ENCODE measurements around the gene TUBB3. TPM values are rescaled to one million over a fixed set of nuclear protein-coding genes. Genes with fewer than 3 reads are reported as not detected.

The TUBB3 gene
- total RNA-seq, 1 experiment from 2014 or later, result 164 TPM

DNA sequence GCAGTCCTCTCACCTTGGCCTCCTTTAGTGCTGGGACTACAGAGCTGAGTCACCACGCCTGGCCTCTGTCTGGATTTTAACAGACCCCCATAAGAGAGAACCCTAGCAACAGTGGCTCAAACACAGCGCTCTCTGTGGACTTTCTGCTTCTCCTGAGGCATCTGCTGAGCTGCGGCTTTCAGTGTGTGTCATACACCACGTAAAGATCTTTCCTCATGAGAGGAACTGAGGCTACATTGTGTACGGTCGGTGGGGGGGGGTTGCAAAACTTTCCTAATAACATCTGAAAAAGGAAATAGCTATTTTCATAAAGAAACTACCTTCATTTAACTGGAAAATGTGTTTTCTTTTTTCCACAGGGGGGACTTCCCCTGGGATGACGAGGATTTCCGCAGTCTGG lies 58.3 kb downstream of the TUBB3 start:
- H2AFZ ChIP-seq (ENCODE audit: low read length), result no peak overlapping the region
- no peak overlapping the region for H4K5ac ChIP-seq (ENCODE audit: insufficient read length, low read depth, low read length)
- H3K9me3 ChIP-seq (ENCODE audit: control insufficient read depth, low read depth, low read length), result no peaks in the 10 kb centered on the region
- no peak overlapping the region for H3K4me3 Mint-ChIP-seq
- no peaks in the 10 kb centered on the region for H3K9me3 Mint-ChIP-seq
- no peaks in the 10 kb centered on the region for H3K4me1 ChIP-seq (ENCODE audit: insufficient read depth, low read length)
- H3K9ac ChIP-seq (ENCODE audit: extremely low read depth, insufficient read length, low read length), result no peak overlapping the region
- H3K79me2 ChIP-seq (ENCODE audit: insufficient read depth, low read length), result peaks cover 2% of the 10 kb centered on the region; the same call in 1 of the 2 replicates
- no peak overlapping the region for H3K27ac ChIP-seq (ENCODE audit: insufficient read length, low read depth, low read length)
- no peak overlapping the region for H2BK120ac ChIP-seq (ENCODE audit: low read depth, low read length, poor library complexity, severe bottlenecking)
- H4K20me1 ChIP-seq (ENCODE audit: control insufficient read depth, insufficient read depth, insufficient read length), result no peaks in the 10 kb centered on the region
- no peak for DNase-seq
- TF ChIP-seq, protein P1, sequence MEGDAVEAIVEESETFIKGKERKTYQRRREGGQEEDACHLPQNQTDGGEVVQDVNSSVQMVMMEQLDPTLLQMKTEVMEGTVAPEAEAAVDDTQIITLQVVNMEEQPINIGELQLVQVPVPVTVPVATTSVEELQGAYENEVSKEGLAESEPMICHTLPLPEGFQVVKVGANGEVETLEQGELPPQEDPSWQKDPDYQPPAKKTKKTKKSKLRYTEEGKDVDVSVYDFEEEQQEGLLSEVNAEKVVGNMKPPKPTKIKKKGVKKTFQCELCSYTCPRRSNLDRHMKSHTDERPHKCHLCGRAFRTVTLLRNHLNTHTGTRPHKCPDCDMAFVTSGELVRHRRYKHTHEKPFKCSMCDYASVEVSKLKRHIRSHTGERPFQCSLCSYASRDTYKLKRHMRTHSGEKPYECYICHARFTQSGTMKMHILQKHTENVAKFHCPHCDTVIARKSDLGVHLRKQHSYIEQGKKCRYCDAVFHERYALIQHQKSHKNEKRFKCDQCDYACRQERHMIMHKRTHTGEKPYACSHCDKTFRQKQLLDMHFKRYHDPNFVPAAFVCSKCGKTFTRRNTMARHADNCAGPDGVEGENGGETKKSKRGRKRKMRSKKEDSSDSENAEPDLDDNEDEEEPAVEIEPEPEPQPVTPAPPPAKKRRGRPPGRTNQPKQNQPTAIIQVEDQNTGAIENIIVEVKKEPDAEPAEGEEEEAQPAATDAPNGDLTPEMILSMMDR (conservative IDR thresholded peaks at IDR 0.05), result no peak
- no peak overlapping the region for H2BK20ac ChIP-seq (ENCODE audit: low read depth, low read length, poor library complexity, severe bottlenecking)
- H4K8ac ChIP-seq (replicated peaks; ENCODE audit: insufficient read length, low read depth, low read length), result no peak overlapping the region
- H3K27ac Mint-ChIP-seq, result no peak overlapping the region
- H2BK12ac ChIP-seq (ENCODE audit: insufficient read length, low read depth, low read length), result no peak overlapping the region
- no peak overlapping the region for H2BK5ac ChIP-seq (ENCODE audit: insufficient read length, low read length)
- H4K91ac ChIP-seq (ENCODE audit: insufficient read length, low read depth, low read length), result no peak overlapping the region
- H2AK5ac ChIP-seq (ENCODE audit: insufficient read length, low read length), result no peak overlapping the region
- no peak overlapping the region for H2BK15ac ChIP-seq (ENCODE audit: low read depth, low read length)
- no peak overlapping the region for H3K23ac ChIP-seq (ENCODE audit: insufficient read length, low read depth, low read length)
- H3K23me2 ChIP-seq (ENCODE audit: insufficient read length, low read depth, low read length, poor library complexity, severe bottlenecking), result no peaks in the 10 kb centered on the region
- H3K18ac ChIP-seq (ENCODE audit: insufficient read length, low read depth, low read length), result no peak overlapping the region
- no peaks in the 10 kb centered on the region for H3K4me1 Mint-ChIP-seq
- H3K27me3 ChIP-seq (ENCODE audit: insufficient read depth, low read length), result no peaks in the 10 kb centered on the region
- no peak overlapping the region for H3K56ac ChIP-seq (ENCODE audit: insufficient read length, low read depth, low read length)
- H3K14ac ChIP-seq (ENCODE audit: insufficient read depth, low read length), result no peak overlapping the region
- no CpG with 5 or more reads among the region's 8 CpGs for WGBS (ENCODE audit: extremely low coverage, insufficient read length, low lambda C conversion rate)
- H3K79me1 ChIP-seq (ENCODE audit: insufficient read depth, low read depth, low read length, poor library complexity, severe bottlenecking), result peaks cover 3% of the 10 kb centered on the region
- H3K4ac ChIP-seq (ENCODE audit: low read depth, low read length), result no peak overlapping the region
- no peak overlapping the region for H3K4me2 ChIP-seq (ENCODE audit: insufficient read depth, insufficient read length, low read length)
- no peaks in the 10 kb centered on the region for H3K27me3 Mint-ChIP-seq (ENCODE audit: low read depth)
- peaks cover 21 to 76% (median 73%) of the 10 kb centered on the region in 3 experiments; a peak in 6 of 7 replicates for H3K36me3 Mint-ChIP-seq (ENCODE audit: insufficient read depth in 1 of 3, low read depth in 3 of 3)
- H3T11ph ChIP-seq (ENCODE audit: low read length), result no peak overlapping the region
